Fibroblast of lung (primary cell): ENCODE data around the gene PSMB11. TPM values are rescaled to one million over a fixed set of nuclear protein-coding genes. Genes with fewer than 3 reads are reported as not detected.

Experiments used
- DNase-seq, 2 donors: peaks; one replicate each; pipeline versions ENCODE4 v3.0.0 to v3.0.0-alpha.2; 2010; ENCODE audit warnings: low read depth in 2 of 2
- H2AFZ ChIP-seq: 2 replicates; pipeline ENCODE4 v1.5.1; 2012; ENCODE audit warnings: low read length, control low read depth, inconsistent platforms
- H3K27ac ChIP-seq: 2 replicates; pipeline ENCODE4 v1.5.1; 2011; ENCODE audit warnings: low read length, control low read depth; ENCODE audit not compliant: insufficient read depth
- H3K27me3 ChIP-seq: 2 replicates; pipeline ENCODE4 v1.5.1; 2011; ENCODE audit warnings: mild to moderate bottlenecking, low read length; ENCODE audit not compliant: control insufficient read depth, insufficient read depth
- H3K36me3 ChIP-seq: 2 replicates; pipeline ENCODE4 v1.5.1; 2011; ENCODE audit warnings: low read length; ENCODE audit not compliant: control insufficient read depth, insufficient read depth
- H3K4me1 ChIP-seq: 2 replicates; pipeline ENCODE4 v1.5.1; 2011; ENCODE audit warnings: low read length; ENCODE audit not compliant: control insufficient read depth, insufficient read depth; ENCODE audit errors: extremely low read depth
- H3K4me2 ChIP-seq: 2 replicates; pipeline ENCODE4 v1.5.1; 2011; ENCODE audit warnings: low read length, control low read depth; ENCODE audit not compliant: insufficient read depth; ENCODE audit errors: extremely low read depth
- H3K4me3 ChIP-seq, 4 experiments: fragments of 200-600 bp in 1 of 4; sonication (generic) in 1 of 4; replicated peaks in 1 of 4; 2 replicates each; pipeline ENCODE4 v1.5.1; 2011 to 2016; ENCODE audit warnings: low read length in 4 of 4, low read depth in 3 of 4, mild to moderate bottlenecking in 3 of 4, control low read depth in 2 of 4, inconsistent platforms in 1 of 4, mixed read lengths in 1 of 4; ENCODE audit not compliant: insufficient read depth in 1 of 4; ENCODE audit errors: control extremely low read depth in 1 of 4
- H3K79me2 ChIP-seq: 2 replicates; pipeline ENCODE4 v1.5.1; 2012; ENCODE audit warnings: mild to moderate bottlenecking, low read length, inconsistent platforms; ENCODE audit not compliant: control insufficient read depth, insufficient read depth
- H3K9ac ChIP-seq: 2 replicates; pipeline ENCODE4 v1.5.1; 2011; ENCODE audit warnings: mild to moderate bottlenecking, low read length, control low read depth; ENCODE audit not compliant: insufficient read depth
- H3K9me3 ChIP-seq: 2 replicates; pipeline ENCODE4 v1.5.1; 2012; ENCODE audit warnings: low read depth, low read length; ENCODE audit not compliant: control insufficient read depth, insufficient read depth
- H4K20me1 ChIP-seq: 2 replicates; pipeline ENCODE4 v1.5.1; 2011; ENCODE audit warnings: low read length; ENCODE audit not compliant: control insufficient read depth, insufficient read depth; ENCODE audit errors: extremely low read depth
- CTCF ChIP-seq, 2 donors: IDR thresholded peaks in 1 of 2; conservative IDR thresholded peaks in 1 of 2; 1 replicate in 1 of 2; 2 replicates in 1 of 2; pipeline ENCODE4 v1.5.1; 2011 to 2012; ENCODE audit warnings: low read length in 2 of 2, control low read depth in 1 of 2, inconsistent platforms in 1 of 2, low read depth in 1 of 2, mild to moderate bottlenecking in 1 of 2
- EZH2 ChIP-seq: IDR thresholded peaks from 2 replicates; pipeline ENCODE4 v1.5.1; 2012; ENCODE audit warnings: low read length, control low read depth, mild to moderate bottlenecking; ENCODE audit errors: missing control alignments
- polyA plus RNA-seq, 2 donors: library from polyadenylated mRNA; depleted of rRNA in 1 of 2; stranded (reverse) in 1 of 2; unstranded in 1 of 2; fragments of >200 nt; gene quantifications; 2 replicates each; pipeline ENCODE4 v1.2.1, GENCODE V29; 2011 to 2012; ENCODE audit warnings: missing spikeins in 1 of 2
- total RNA-seq: library from RNA; depleted of rRNA; stranded (reverse); fragments of >200 nt; gene quantifications from 2 replicates; pipeline ENCODE4 v1.2.1, GENCODE V29; 2014

The PSMB11 gene
- total and polyA plus RNA-seq, 2 donors (not counting 1 experiment from before 2014, with no cell fraction given): under 0.01 TPM; not detected in 1

DNA sequence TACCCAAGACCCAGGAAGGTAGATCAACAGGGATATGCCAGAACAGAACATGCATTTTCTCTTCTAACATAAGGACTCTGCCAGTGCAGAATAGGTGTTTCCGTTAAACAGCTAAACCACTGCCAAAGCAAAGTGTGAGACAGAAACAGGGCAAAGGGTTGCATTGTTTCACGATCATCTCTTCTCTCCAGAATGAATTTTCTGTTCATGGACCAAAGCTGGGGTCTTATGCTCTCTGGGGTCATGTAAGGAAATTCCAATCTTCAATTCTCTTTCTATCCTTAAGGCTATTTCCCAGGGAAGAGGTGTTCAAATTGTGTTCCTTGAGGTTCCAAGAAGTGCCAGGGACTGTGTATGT lies 18.2 kb upstream of the PSMB11 start:
- H3K9ac ChIP-seq: no peak overlapping the region
- peaks cover 3% of the 10 kb centered on the region for H3K36me3 ChIP-seq
- no peak overlapping the region for H2AFZ ChIP-seq
- H4K20me1 ChIP-seq: no peaks in the 10 kb centered on the region
- H3K27ac ChIP-seq: no peak overlapping the region
- H3K9me3 ChIP-seq: no peaks in the 10 kb centered on the region
- H3K79me2 ChIP-seq: no peaks in the 10 kb centered on the region
- no peak for TF ChIP-seq CTCF (conservative IDR thresholded peaks at IDR 0.05 in 1 of 2, IDR thresholded peaks at IDR 0.05 in 1 of 2; ENCODE audit: low read depth in 1 of 2, low read length in 2 of 2)
- TF ChIP-seq EZH2: no peak
- H3K4me2 ChIP-seq: no peak overlapping the region
- no peaks in the 10 kb centered on the region for H3K4me1 ChIP-seq
- DNase-seq: no peak
- H3K27me3 ChIP-seq: no peaks in the 10 kb centered on the region
- H3K4me3 ChIP-seq: no peak overlapping the region

DNA sequence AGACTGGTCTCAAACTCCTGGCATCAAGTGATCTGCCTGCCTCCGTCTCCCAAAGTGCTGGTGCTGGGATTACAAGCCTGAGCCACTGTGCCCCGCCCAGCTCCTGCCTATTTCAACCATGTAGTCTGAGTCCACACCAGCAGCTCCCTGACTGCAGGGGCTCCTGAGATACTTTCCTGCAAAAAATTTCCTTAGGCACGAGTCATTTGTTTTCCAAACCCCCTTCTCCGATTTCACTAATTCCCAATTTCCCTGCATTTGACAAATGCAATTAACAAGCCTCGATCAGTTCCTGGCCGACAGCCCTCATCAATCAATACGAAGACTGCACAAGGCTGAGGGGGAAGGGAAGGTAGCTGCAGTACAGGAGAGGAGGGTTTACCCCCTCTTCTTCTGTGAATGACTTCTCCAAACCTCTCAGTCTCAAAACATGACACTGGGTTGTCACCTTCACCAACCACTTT lies 17.4 kb upstream of the PSMB11 start:
- Histone ChIP-seq H2AFZ (no peak overlapping the region), H3K27ac (no peak overlapping the region), H4K20me1 (no peaks in the 10 kb centered on the region), H3K4me1 (no peaks in the 10 kb centered on the region), H3K36me3 (peaks cover 3% of the 10 kb centered on the region), H3K27me3 (no peaks in the 10 kb centered on the region), H3K79me2 (peaks cover 2% of the 10 kb centered on the region), H3K4me3 (no peak overlapping the region), H3K4me2 (no peak overlapping the region), H3K9ac (no peak overlapping the region), H3K9me3 (no peaks in the 10 kb centered on the region)
- TF ChIP-seq CTCF (conservative IDR thresholded peaks at IDR 0.05 in 1 of 2, IDR thresholded peaks at IDR 0.05 in 1 of 2; ENCODE audit: low read depth in 1 of 2, low read length in 2 of 2): no peak
- TF ChIP-seq EZH2: no peak
- DNase-seq: no peak

DNA sequence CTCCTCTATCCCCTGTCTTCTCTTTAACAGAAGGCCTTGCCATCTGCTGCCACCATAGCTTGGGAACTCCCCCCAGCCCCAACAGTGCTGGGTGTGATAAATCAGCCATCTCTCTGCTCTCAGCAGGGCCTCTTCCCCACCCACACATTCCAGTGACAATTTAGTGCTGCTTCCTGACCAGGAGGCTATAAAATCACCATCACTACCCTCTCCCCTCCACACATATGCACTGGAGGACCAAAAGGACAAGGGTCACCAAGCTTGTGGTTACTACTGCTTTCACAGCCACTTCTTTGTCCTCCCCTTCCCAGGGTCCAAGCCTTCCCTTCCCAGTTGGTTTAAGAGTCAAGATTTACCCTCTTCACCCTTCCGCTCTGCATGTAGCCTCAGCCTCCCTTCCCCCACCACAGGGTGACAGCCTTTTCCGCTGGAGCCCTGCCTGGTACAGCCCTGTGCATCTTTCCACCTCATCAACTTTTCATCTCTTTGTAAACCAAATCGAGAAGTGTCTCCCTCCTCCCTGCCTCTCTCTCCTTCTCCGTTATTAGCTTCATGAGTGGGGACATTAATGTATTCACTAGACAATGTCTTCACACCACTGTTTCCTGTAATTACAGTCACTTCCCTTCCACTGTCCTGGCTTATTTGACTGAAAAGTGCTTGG lies 16.7 kb upstream of the PSMB11 start:
- TF ChIP-seq EZH2 (no peak), CTCF (conservative IDR thresholded peaks at IDR 0.05 in 1 of 2, IDR thresholded peaks at IDR 0.05 in 1 of 2; ENCODE audit: low read depth in 1 of 2, low read length in 2 of 2) (no peak)
- no peaks in the 10 kb centered on the region for H3K9me3 ChIP-seq
- no peaks in the 10 kb centered on the region for H3K27me3 ChIP-seq
- H2AFZ ChIP-seq: no peak overlapping the region
- H3K4me2 ChIP-seq: no peak overlapping the region
- no peaks in the 10 kb centered on the region for H3K4me1 ChIP-seq
- H3K27ac ChIP-seq: no peak overlapping the region
- peaks cover 2% of the 10 kb centered on the region for H3K79me2 ChIP-seq
- no peak overlapping the region for H3K9ac ChIP-seq
- no peak overlapping the region for H3K4me3 ChIP-seq
- DNase-seq: peak in 1 of 2 donors; percentile 14
- peaks cover 3% of the 10 kb centered on the region for H3K36me3 ChIP-seq
- no peaks in the 10 kb centered on the region for H4K20me1 ChIP-seq
